SJCRH30 (cell line): ENCODE data around the gene PRKCA. TPM values are rescaled to one million over a fixed set of nuclear protein-coding genes. Genes with fewer than 3 reads are reported as not detected.
A peak's percentile ranks its signal among the peaks of the same experiment; 100 is the strongest.

Source experiments
- DNase-seq, 2 experiments: peaks; one replicate each; pipeline ENCODE4 v3.0.0-alpha.2; 2015 to 2020
- H3K27ac ChIP-seq: fragments of 250-450 bp; sonication (Bioruptor Pico); 2 replicates; pipeline ENCODE4 v1.5.1; 2020; ENCODE audit warnings: mild to moderate bottlenecking, moderate library complexity
- H3K27me3 ChIP-seq: fragments of 250-450 bp; sonication (Bioruptor Pico); 2 replicates; pipeline ENCODE4 v1.5.1; 2020; ENCODE audit warnings: mild to moderate bottlenecking, moderate library complexity
- H3K36me3 ChIP-seq: fragments of 250-450 bp; sonication (Bioruptor Pico); 2 replicates; pipeline ENCODE4 v1.5.1; 2020; ENCODE audit warnings: mild to moderate bottlenecking, moderate library complexity
- H3K4me1 ChIP-seq: fragments of 250-450 bp; sonication (Bioruptor Pico); 2 replicates; pipeline ENCODE4 v1.5.1; 2020; ENCODE audit warnings: mild to moderate bottlenecking, moderate library complexity
- H3K4me3 ChIP-seq: fragments of 250-450 bp; sonication (Bioruptor Pico); 2 replicates; pipeline ENCODE4 v1.5.1; 2020; ENCODE audit warnings: mild to moderate bottlenecking, moderate library complexity
- H3K9me3 ChIP-seq: fragments of 250-450 bp; sonication (Bioruptor Pico); replicated peaks from 2 replicates; pipeline ENCODE4 v1.5.1; 2020; ENCODE audit warnings: mild to moderate bottlenecking, moderate library complexity
- total RNA-seq: library from RNA; depleted of rRNA; stranded (reverse); fragments of >200 nt; shearing (Covaris generic); gene quantifications from 2 replicates; pipeline ENCODE4 v1.2.3, GENCODE V29; 2014

Gene PRKCA
- total RNA-seq, 1 experiment from 2014 or later: 24.7 TPM

DNA sequence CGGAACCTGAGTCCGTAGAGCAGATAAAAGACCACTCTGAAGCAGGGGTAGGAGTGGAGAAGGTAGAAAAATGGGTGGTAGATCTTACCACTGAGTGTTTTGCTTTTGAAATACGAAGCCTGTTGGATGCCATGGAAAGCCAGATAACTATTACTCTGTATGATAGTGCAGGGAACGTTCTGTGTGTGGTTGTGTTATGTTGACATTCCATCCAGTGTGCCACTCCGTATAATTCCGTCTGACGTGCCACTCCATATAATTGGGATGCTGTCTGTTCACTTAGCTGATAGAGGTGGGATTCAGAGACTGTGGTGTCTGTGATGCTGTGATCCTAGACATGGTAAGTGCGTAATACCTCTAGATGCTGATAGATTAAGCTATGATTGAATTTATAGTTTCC lies 269.3 kb downstream of the PRKCA start:
- H3K4me1 ChIP-seq: peaks cover 35% of the 10 kb centered on the region

DNA sequence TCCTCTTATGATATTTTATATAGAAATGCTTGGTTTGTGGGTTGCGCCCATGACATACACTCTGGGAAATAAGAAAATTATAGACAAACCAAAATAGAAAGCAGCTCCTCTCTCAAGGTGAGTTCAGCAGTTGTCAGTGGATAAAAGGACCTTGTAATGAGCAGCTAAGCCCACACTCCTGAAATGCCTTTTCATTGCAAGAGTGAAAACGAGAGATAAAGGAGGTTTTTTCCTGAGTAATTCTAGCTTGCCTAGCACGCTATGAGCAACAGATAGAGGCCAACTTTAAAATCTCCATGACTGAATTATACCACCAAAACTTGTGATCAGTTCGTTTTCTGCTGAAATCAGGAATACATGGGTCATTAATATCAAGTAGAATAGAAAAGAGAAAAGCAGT lies 270.7 kb downstream of the PRKCA start:
- Histone ChIP-seq H3K36me3 (no peaks in the 10 kb centered on the region), H3K9me3 (peaks cover 5% of the 10 kb centered on the region), H3K27me3 (no peaks in the 10 kb centered on the region), H3K27ac (no peak overlapping the region), H3K4me3 (no peak overlapping the region), H3K4me1 (peaks cover 31% of the 10 kb centered on the region)
- no peak for DNase-seq

More for the DNA sequence above, 269.3 kb downstream of the PRKCA start:
- Histone ChIP-seq H3K27ac (no peak overlapping the region), H3K36me3 (no peaks in the 10 kb centered on the region), H3K27me3 (no peaks in the 10 kb centered on the region), H3K9me3 (peaks cover 5% of the 10 kb centered on the region), H3K4me3 (no peak overlapping the region)
- no peak for DNase-seq

DNA sequence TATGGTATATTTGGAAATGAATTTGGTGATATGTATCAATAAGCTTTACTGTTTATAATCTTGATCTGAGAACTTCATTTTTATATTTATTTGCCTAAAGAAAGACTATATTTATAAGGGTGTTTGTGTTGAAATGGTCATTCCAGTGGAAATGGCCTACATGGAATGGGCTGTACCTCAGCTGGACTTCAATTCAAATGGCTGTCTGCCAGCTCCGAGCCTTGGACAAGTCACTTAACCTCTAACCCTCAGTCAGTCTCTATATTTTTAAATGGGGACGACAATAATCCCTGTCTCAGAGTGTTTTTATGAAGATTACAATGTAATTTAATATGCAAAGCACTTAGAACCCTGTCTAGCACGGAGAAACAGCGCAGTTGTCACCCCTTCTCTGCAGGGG lies 271.7 kb downstream of the PRKCA start:
- H3K9me3 ChIP-seq: peaks cover 5% of the 10 kb centered on the region
- no peak for DNase-seq
- no peaks in the 10 kb centered on the region for H3K27me3 ChIP-seq
- H3K4me3 ChIP-seq: no peak overlapping the region
- H3K36me3 ChIP-seq: no peaks in the 10 kb centered on the region
- no peak overlapping the region for H3K27ac ChIP-seq
- peaks cover 31% of the 10 kb centered on the region for H3K4me1 ChIP-seq

DNA sequence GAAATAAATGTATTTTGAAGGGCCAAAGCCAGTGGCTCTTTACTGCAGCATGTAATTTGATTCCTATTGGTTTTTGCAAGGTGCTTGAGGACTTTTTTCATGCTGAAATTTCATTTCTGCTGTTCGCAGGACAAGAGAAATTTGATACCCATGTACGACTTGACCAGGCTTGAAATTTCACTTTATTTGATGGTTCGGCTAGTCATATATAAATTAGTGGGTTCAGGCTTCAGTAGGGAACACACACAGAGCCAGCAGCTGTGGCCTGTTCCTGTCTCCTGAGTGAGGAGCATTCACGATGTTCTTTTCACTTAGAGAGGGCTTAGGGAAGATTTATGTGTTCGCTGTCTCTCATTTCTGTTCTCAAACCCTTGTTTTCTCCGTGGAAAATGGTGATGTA lies 274.1 kb downstream of the PRKCA start:
- no peaks in the 10 kb centered on the region for H3K27me3 ChIP-seq
- H3K27ac ChIP-seq: no peak overlapping the region; the same call in 1 of the 2 replicates
- peaks cover 15% of the 10 kb centered on the region for H3K4me1 ChIP-seq
- no peaks in the 10 kb centered on the region; the same call in 1 of the 2 replicates for H3K9me3 ChIP-seq
- H3K4me3 ChIP-seq: no peak overlapping the region
- peak; percentile 66 to 79 for DNase-seq
- H3K36me3 ChIP-seq: no peaks in the 10 kb centered on the region

DNA sequence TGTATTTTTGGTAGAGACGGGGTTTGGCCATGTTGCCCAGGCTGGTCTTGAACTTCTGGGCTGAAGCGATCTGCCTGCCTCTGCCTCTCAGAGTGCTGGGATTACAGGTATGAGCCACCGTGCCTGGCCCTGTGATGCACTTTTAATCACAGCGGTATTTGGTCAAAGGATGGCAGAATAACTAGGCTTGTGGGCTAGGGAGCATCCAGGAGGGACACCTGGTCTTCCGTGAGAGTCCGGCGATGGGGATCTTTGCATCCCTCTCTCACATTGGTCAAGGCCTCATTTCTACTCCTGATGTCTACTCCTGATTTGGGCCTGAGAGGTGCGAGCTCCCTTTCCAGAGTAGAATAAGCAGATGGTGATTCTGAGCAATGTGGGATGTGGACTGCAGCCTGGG lies 274.6 kb downstream of the PRKCA start:
- no peak overlapping the region for H3K4me3 ChIP-seq
- no peaks in the 10 kb centered on the region; the same call in 1 of the 2 replicates for H3K9me3 ChIP-seq
- H3K36me3 ChIP-seq: no peaks in the 10 kb centered on the region
- H3K4me1 ChIP-seq: peaks cover 11% of the 10 kb centered on the region
- no peak overlapping the region; the same call in 1 of the 2 replicates for H3K27ac ChIP-seq
- no peaks in the 10 kb centered on the region for H3K27me3 ChIP-seq
- DNase-seq: no peak

DNA sequence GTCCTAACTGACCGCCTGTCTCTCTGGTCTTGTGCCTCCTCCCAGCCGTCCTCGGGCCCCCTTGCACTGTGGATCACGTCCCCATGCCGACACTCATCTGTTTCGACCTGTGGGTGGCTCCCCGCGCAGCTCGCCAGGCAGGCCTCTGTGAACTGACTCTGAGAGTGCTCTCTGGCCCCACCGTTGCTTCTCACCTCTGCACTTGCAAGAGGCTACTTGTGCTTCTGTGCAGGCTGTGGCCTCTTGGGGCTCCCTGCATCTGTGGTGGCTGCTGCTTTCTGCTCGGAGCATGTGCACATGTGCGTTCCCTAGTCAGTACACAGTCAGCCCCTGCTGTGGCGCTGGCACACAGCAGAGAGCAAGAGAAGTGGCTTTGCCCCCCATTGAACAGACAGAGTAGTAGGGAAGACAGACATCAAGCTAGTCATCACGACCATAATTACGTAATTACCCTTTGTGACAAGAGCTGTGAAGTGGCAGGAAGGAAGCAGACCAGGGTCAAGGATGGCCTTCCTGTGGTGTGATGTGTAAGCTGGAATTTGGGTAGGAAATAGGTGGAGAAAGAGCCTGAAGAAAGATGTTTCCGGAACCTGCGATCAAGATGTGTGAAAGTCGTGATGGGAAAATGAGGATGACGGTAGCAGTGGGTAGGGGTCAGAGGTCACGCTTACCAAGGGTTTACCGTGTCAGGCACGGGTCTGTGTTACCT lies 276.5 kb downstream of the PRKCA start:
- Histone ChIP-seq H3K36me3 (0 out of 2 replicates have a peak, but pooled peaks cover under 1% of the 10 kb centered on the region), H3K9me3 (no peaks in the 10 kb centered on the region; the same call in 1 of the 2 replicates), H3K4me1 (peaks cover 11% of the 10 kb centered on the region), H3K27me3 (no peaks in the 10 kb centered on the region), H3K4me3 (no peak overlapping the region), H3K27ac (no peak overlapping the region)
- no peak for DNase-seq

DNA sequence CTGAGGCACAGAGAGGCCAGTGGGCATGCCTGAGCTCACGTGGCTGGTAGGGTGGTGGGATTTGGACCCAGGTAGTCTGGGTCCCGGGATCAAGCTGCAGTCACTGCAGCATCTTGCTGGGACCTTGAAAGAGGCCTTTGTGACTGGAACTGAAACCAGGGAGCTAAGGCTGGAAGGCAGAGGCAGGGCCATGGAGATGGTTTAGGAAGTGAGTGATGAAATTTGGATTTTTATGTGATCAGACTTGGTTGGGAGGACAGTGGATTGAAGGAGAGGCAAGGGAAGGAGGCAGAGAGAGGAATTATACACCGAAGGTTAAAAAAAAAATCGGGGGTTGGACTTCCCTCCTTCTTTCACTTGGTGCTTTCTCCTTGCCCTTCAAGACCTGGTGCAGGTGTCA lies 277.1 kb downstream of the PRKCA start:
- Histone ChIP-seq H3K4me3 (no peak overlapping the region), H3K36me3 (0 out of 2 replicates have a peak, but pooled peaks cover 2% of the 10 kb centered on the region), H3K4me1 (peaks cover 9% of the 10 kb centered on the region), H3K27ac (no peak overlapping the region), H3K9me3 (no peaks in the 10 kb centered on the region; the same call in 1 of the 2 replicates), H3K27me3 (no peaks in the 10 kb centered on the region)
- DNase-seq: no peak

DNA sequence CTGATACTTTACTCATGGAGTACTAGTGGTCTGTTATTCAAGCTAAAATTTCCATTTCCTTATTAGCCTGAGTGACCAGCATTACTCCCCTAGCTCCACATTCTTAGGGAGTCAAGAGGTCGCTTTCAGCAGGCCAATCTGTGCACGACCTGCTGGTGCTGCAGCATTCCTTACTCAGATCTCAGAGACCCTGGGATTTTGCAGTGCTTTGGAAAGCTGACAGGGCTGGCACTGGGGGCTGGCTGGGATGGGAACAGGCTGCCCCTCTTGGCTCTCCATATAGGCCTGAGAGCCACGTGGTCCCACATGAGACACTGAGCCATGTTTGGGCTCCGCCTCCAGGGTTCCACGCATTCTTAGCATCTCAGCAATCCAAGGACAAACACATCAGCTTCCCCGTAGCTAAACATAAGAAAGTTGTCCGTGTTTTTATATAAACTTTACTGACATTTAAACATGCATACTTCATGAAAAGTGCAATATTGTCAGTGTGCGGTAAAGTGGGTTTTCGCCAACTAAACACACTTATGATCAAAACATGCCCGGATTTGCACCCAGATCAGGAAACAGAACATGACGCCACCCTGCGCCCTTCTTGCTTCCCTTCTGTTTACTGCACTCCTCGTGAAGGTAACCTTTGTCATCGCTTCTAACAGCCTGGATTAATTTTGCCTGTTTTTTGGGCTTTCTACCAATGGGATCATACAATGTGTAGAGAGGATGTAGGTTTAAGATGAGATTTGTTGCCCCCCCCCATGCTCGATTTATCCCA lies 278.0 kb downstream of the PRKCA start:
- Histone ChIP-seq H3K27me3 (no peaks in the 10 kb centered on the region), H3K27ac (no peak overlapping the region), H3K9me3 (no peaks in the 10 kb centered on the region; the same call in 1 of the 2 replicates), H3K4me1 (peaks cover 9% of the 10 kb centered on the region), H3K36me3 (0 out of 2 replicates have a peak, but pooled peaks cover 2% of the 10 kb centered on the region), H3K4me3 (no peak overlapping the region)
- no peak for DNase-seq

DNA sequence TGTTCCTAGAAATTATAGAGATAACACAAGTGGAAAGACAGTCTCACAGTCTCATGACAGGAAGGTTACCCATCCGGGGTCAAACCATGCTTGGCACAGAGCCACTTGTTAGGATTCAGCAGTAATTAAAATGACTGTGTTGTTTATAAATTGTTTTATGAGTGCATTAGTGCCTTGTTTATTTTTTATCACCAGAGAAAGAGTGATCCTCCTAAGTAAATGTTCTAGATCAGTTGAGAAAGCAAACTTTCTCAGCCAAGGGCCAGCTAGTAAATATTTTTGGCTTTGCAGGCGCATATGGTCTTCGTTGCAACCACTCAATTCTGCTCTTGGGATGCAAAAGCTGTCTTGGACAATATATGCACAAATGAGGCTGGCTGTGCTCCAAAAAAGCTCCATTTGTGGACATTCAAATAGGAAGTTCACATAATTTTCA lies 278.6 kb downstream of the PRKCA start:
- DNase-seq: no peak
- H3K27me3 ChIP-seq: no peaks in the 10 kb centered on the region
- peaks cover 6% of the 10 kb centered on the region for H3K4me1 ChIP-seq
- 0 out of 2 replicates have a peak, but pooled peaks cover 2% of the 10 kb centered on the region for H3K36me3 ChIP-seq
- H3K9me3 ChIP-seq: no peaks in the 10 kb centered on the region; the same call in 1 of the 2 replicates
- H3K4me3 ChIP-seq: no peak overlapping the region
- no peak overlapping the region for H3K27ac ChIP-seq

DNA sequence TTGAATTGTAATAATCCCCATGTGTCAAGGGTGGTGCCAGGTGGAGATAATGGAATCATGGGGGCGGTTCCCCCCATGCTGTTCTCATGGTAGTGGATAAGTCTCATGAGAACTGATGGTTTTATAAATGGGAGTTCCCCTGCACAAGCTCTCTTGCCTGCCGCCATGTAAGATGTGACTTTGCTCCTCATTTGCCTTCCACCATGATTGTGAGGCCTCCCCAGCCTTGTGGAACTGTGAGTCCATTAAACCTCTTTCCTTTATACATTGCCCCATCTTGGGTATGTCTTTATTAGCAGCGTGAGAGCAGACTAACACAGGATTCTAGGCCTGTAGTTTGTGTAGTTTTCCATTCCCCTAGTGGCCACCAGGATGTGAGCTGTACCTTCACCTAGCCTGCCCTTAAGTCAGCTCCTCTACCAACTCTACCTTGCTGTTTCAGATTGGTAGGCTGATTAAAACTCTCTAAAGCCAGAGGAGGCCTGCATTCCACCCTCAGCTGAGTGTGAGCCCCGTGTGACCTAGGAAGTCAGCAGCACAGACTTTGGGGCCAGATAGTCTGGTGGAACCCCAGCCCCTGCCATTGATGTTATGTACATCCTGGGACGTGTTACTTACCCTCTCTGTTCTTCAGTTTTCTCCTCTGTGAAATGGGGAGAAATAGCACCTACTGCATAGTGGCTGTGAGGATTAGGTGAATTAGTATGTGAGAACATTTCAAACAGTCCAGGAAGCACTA lies 280.1 kb downstream of the PRKCA start:
- no peak for DNase-seq
- Histone ChIP-seq H3K4me3 (no peak overlapping the region), H3K27me3 (no peaks in the 10 kb centered on the region), H3K9me3 (no peaks in the 10 kb centered on the region), H3K27ac (no peak overlapping the region), H3K36me3 (0 out of 2 replicates have a peak, but pooled peaks cover 2% of the 10 kb centered on the region), H3K4me1 (no peaks in the 10 kb centered on the region)

DNA sequence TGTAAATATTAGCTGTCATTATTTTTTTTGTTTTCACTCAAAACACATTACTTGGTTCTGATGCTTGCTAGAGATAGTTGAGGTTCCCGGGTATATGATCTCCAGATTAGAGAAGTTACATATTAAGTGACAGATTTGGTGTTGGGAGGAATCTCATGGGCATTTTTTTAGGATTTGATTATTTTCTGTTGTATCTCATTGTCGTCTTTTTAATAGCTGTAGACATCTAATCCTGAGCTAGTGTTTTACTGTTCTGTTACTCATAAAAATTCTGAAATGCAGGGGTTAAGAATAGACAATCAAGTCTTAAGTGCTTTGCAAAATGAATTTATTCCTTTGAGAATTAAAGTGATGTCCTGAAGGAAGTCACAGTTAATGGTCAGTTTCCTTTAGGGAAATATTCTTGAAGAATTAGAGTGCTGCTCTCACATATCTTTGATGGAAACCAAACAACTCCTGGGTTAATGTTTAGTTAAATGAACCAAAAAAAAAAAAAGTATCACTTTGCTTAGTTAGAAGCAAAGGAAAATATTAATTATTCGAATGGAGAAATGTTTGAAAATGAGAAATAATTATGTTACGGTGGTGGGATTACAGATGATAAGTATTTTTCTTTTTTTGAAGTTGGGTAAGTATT lies 280.8 kb downstream of the PRKCA start:
- Histone ChIP-seq H3K27me3 (no peaks in the 10 kb centered on the region), H3K9me3 (no peaks in the 10 kb centered on the region), H3K27ac (no peak overlapping the region), H3K4me3 (no peak overlapping the region), H3K4me1 (no peaks in the 10 kb centered on the region), H3K36me3 (0 out of 2 replicates have a peak, but pooled peaks cover 2% of the 10 kb centered on the region)
- DNase-seq: no peak

DNA sequence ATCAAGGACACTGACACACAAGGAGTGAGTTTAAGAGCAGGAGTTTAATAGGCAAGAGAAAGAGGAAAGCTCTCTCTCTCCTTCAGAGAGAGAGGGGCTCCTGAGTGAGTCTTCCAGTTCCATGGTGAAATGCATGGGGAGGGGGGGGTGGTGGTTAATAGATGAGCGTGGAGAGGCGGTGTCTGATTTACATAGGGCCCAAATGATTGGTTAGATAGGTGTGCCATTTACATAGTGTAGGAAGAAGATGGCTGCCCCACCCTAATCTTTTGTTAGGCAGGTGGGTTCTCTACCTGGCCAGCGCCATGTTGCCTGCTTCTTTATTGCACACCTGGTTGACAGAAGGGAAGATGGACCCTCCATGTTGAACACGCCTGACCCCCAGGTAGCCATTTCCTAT lies 282.5 kb downstream of the PRKCA start:
- H3K36me3 ChIP-seq: 0 out of 2 replicates have a peak, but pooled peaks cover 2% of the 10 kb centered on the region
- H3K4me1 ChIP-seq: no peaks in the 10 kb centered on the region
- H3K9me3 ChIP-seq: no peaks in the 10 kb centered on the region; the same call in 1 of the 2 replicates
- no peaks in the 10 kb centered on the region for H3K27me3 ChIP-seq
- H3K27ac ChIP-seq: no peak overlapping the region
- DNase-seq: no peak
- no peak overlapping the region for H3K4me3 ChIP-seq

DNA sequence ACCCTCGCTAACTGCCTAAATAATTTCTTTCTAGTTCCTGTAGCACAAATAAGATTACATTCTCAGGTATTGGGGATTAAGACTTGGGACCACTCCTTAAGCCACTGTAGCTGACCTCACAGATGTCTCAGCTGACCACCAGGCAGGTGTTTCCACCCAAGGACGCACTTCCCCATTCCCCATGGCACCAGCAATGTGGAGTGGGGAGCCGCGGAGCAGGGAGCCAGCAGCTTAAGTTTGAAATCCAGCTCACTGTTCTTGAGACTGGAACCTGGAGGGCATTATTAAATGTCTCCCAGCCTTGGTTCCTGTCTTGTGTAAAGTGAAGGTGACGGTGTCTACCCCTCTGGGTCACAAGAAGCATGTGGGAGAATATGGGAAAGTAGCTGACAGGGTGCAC lies 283.1 kb downstream of the PRKCA start:
- Histone ChIP-seq H3K9me3 (no peaks in the 10 kb centered on the region; the same call in 1 of the 2 replicates), H3K36me3 (0 out of 2 replicates have a peak, but pooled peaks cover 2% of the 10 kb centered on the region), H3K4me3 (no peak overlapping the region), H3K27me3 (no peaks in the 10 kb centered on the region), H3K27ac (no peak overlapping the region), H3K4me1 (no peaks in the 10 kb centered on the region)
- no peak for DNase-seq

DNA sequence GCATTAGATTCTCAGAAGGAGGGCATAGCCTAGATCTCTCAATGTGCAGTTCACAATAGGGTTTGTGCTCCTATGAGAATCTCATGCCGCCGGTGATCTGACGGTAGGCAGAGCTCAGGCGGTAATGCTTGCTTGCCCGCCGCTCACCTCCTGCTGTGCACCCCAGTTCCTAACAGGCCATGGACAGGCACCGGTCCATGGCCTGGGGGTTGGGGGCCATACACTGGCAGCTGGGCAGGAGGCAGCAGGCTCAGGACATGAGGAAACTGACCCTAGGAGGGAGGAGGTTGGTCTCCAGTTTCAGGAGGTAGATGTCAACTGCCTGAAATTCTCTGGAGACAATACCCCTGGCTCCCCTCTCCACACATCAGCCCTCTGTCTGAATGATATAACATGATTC lies 287.5 kb downstream of the PRKCA start:
- Histone ChIP-seq H3K4me3 (no peak overlapping the region), H3K36me3 (no peaks in the 10 kb centered on the region), H3K27ac (no peak overlapping the region), H3K4me1 (no peaks in the 10 kb centered on the region), H3K9me3 (no peaks in the 10 kb centered on the region; the same call in 1 of the 2 replicates), H3K27me3 (no peaks in the 10 kb centered on the region)
- no peak for DNase-seq
